ENCODE results near the gene BCAS3.

Gene BCAS3

DNA sequence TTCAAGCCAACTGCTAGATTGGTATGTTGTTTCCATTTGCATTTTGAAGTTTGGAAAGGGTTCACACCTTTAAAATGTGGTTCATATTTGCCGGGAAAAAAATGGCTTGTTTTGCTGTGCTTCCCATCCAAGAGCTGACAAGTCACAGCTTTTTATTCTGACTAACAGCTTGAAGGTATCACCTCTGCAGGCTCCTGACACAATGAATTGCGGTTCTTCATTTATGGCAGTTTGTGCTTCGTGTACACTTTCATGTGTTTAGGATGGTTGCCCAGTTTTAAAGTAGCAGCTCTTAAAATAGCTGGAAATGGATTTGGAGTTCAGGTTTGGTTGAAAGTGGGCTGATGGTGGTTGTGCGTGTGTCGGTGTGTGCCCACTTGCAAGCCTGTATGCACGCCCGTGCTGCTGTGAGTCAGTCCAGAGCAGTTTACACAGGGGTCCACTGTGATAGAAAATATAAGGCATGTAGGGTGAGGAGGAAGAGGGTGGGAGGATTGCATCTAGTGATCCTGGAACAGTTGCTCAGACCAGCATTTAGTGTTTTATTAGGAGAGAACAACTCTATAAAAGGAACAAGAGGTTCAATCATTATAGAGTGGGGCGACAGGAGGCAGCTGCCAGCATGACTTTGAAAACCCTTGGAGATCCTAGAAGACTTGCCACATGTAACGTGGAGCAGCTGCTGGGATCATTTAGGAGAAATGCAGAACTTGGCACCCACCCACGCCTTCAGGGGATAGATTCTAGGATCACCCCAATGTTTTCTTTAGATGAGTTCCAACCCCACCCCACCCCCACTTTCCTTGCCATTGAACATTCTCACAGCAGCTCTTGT is 614.0 kb downstream of the BCAS3 start:
- no peak for DNase-seq (ENCODE audit: low spot score)

GRCh38 chr17:61294286-61294685 is 616.6 kb downstream of the BCAS3 start:
- no peak for DNase-seq (ENCODE audit: low spot score)

- no peak for DNase-seq (ENCODE audit: low spot score)
Measured at GRCh38 chr17:61294777-61295176, 617.1 kb downstream of the BCAS3 start.

GRCh38 chr17:61296058-61296457 is 618.4 kb downstream of the BCAS3 start:
- no peak for DNase-seq (ENCODE audit: low spot score)

DNA sequence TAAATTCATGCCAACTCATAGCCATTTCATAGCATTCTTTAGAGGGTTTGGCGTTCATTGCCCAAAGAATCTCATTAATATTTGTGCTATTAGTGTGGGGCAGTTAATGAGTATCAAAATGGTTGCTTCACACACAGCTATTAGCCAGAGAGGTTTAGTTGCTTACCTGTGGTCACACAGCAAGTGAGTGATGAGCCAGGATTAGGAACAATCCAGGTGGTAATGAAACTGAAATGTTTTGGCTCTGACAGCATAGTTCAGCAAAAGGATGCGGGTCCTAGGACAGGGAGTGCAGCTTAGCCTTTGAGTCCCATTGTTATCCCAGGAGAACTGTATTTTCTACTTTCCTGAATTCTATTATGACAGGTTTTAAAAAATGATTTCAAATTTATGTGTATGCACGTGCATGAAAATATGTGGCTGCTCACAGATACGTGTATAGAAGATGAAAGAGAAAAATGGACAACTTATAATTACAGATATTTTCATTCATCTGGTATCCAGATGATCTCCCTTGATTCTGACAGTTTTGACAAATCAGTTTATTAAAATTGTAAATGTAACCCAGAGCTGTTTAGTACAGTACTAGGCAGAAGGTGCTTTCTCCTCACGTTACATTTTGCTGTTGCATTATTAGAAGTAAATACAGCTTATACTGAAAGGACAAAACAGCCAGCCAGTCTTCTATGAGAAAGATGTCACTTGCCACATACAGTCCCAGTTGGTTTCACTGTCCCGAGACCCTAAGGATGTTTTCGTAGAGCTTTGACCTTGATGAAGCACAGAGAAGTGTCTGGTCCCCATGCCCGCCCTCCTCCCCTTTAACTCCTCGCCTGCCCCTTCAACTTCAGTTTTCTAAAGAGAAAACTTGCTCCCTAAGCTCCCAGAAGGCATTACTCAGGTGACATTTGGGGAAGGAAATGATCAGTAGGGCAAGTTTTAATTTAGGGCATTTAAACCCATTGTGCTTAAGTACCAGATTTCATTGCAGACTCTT is 622.2 kb downstream of the BCAS3 start:
- no peak for DNase-seq (ENCODE audit: low spot score)

- DNase-seq (ENCODE audit: low spot score), result no peak
Measured at GRCh38 chr17:61302953-61303816, 625.5 kb downstream of the BCAS3 start.

DNA sequence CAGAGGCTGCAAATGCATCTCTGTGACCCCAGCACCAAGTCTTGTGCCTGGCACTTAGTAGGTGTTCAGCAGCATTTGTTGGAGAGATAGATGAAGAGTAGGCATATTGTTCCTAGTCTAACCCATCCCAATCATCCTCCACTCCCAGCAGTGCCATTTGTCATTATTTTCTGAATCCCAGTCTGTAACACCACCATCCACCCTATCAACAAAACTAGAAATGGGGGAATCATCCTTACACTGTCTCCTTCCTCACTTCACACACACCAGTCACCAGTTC is 626.1 kb downstream of the BCAS3 start:
- DNase-seq (ENCODE audit: low spot score), result no peak

DNA sequence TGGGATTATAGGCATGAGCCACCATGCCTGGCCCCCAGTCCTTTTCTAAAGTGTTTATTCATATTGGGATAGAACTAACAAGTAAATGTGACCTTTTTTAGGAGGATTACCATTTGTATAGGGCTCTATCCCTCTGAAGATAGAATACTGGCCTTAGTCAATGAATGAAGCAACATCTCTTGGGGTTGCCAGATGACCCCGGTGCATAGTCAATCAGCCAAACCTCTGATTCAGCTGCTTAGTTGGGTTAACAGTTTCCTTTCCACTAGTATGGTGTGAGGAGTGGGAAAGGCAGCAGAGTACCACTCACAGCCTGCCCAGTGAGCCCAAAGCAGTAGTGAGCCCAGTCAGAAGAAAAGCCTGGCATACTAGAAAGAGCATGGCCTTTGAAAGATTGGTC is 627.4 kb downstream of the BCAS3 start:
- DNase-seq (ENCODE audit: low spot score), result no peak

DNA sequence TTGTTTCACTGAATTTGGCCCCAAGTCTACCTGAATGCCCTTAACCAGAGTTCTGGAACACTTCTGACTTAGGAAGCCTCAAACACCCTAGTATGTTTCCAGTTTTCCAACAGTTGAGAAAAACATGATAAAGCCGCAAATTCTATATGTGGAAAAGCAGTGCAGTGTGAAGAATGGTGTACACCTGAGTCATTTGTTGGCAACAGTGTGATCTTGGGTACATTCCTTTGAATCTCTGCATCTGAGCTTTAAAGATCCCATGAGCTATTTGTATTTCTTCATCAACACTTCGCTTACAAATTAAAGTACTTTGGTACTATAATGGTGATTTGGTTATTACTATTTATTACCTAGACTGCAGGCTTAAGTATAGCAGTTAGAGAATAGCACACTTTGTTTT is 628.4 kb downstream of the BCAS3 start:
- no peak for DNase-seq (ENCODE audit: low spot score)

DNA sequence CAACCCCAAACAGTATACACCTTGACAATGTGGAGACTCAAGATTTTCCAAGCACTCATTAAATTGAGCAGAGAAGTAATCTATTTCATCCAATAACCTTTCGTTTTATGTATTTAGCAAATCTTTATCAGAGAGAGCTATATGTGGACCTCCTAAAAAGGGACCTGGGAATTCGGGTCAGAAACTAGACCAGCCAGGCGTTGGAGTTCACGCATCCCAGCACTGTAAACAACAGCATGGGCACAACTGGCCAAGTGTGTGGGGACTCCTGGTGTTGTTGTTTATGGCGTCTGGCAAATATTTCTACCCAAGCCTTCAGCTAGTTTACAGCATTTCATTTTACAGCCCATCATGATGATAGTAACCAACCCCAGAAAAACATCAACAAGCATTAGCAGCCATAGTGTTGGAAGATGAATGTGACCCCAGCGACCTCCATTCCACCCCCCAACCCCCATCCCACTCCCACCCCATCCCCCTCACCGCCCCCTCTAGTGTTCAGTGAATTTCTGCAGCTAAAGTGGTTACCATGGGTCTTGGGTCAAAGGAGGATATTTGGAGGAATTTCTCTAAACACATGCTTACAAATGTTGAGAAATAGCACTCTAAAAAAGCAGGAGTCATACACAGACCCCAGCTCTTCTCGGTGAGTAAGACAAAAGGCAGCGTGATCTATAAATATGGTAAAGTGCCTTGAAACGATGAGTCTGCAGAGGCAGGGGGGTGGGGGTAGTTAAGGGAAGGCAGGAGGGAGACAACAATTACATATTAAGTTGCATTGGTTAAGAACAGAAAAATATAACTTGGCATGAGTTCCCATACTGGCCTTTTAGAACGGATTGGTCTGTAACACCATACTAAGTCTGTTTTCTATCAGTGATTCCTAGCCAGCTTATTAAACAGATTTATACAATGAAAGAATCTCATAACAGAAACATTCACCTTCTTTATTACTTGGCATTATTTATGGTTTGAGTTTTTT is 630.5 kb downstream of the BCAS3 start:
- DNase-seq (ENCODE audit: low spot score), result peak; percentile 44

DNA sequence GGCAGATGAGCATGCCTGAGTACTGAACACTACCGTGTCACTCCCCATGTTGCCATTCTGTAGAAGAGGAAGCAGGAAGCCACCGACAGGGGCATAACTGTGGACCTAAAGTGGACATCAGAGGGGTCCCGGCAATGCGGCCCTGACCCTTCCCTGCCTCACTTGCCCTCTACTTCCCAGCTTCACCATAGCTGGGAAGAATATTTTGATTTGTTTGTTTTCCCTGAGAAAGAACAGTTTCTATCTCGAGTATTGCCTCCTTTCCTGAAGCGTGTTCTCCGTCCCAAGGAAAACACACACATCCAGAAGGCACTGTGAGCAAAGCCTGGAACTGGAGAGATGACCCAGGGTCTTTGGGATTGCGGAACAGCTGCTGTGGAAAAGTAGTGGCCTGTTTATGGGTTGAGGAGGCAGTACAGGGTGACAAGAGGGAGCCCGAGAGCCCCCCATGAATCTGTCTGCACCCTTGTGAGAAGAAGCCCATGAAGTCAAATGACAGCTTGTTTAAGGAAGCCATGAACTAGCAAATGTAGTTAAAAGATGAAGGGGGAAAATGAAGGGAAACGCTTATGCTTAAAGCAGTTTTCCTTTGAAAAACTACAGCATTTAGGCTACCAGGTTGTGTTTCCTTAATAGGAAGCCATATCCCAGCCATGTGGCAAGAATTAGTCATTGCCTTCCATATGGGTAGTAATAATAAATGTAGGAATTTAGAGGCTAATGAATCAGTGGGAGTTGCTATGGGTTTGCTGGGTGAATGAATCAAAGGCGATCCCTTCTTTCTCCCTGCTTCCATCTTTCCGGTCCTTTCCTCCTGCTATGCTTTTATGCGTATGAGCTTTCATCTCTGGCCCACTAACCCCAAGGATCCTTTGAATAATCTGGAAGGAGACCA is 632.0 kb downstream of the BCAS3 start:
- DNase-seq (ENCODE audit: low spot score), result no peak

- no peak for DNase-seq (ENCODE audit: low spot score)
Measured at GRCh38 chr17:61310590-61310989, 632.9 kb downstream of the BCAS3 start.

- DNase-seq (ENCODE audit: low spot score), result no peak
Measured at GRCh38 chr17:61312406-61313295, 635.0 kb downstream of the BCAS3 start.

DNA sequence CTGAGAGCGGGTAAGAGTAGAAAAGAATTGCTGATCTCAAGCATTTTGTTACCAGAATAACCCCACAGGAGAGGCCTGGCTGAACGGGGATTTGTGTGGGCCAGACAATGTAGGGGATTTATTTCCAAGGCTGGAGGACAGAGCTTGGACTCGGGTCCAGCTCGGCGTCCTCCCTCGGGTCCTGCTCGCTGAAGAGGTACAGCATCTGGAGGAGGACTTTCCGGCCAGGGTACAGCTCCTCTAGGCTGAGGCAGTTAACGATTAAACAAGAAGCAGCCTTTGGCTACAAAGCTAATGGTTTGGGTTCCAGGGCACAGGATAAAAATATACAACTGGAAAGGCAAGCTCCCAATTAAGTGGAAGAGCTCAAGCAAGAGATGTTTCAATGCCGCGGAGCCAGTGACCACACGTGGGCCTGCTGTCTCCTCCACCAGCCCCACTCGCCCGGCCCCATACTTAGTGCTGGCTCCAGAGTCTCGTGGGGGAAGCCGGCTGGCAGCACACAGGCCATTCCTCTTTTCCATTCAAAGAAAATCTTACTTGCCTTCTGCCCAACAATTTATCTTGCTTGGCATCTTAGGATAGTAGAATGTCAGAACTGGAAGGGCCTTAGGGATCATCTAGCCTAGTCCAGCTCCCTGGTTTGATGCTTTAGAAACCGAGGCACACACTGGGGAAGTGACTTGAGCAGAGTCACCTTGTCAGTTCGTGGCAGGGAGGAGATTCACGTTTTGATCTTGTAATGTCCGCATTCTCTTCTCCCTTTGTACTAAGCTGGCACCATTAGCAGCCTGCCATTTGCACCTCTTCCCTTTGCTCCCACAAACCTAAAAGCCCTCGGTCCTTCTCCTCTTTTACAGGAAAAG is 636.0 kb downstream of the BCAS3 start:
- no peak for DNase-seq (ENCODE audit: low spot score)

DNA sequence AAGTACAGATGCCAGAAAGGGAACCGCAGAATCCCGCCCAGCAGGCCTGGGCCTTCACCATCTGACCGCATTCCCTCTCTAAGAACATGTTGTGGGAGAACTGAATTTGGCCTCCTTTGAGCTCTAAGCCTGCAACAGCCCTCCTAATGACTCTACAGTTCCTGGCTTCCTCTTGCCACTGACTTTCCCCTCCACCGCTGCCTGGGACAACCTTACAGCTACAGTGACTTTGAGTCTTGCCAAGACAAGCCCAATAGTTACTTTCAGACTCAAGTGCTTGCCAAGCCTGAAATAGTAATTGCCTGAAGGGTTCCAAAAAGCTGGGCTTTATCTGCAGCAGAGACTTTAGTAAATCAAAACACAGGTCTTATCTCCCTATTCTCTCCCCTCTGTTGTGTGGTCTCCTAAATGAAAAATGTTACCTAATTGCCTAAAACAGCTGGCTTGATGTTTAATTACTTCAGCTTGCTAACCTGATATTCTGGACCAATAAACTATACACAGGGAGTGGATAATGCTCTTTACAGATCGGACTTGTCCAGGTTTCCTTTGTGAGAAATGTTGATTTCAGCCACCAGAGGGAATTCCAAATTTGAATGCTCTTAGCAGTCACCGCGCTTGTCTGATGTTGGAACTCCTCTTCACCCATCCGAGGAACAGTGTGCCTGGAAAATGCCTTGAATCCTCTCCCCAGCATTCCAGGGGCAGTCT is 636.9 kb downstream of the BCAS3 start:
- no peak for DNase-seq (ENCODE audit: low spot score)

- DNase-seq (ENCODE audit: low spot score), result no peak
Measured at GRCh38 chr17:61316633-61317032, 639.0 kb downstream of the BCAS3 start.

GRCh38 chr17:61317779-61318178 is 640.1 kb downstream of the BCAS3 start:
- no peak for DNase-seq (ENCODE audit: low spot score)
